Heart left ventricle (tissue), 16 donors: ENCODE results near the gene STX8. TPM values are rescaled to one million over a fixed set of nuclear protein-coding genes. Genes with fewer than 3 reads are reported as not detected.

Source experiments
- ATAC-seq, 4 donors: fragments of 200-7000 bp; cut with Tn5 transposase; one replicate each; pipeline ENCODE4 v1.9.1; 2020 to 2022; ENCODE audit warnings: moderate library complexity in 4 of 4, mild to moderate bottlenecking in 3 of 4, moderate number of reproducible peaks in 1 of 4
- DNase-seq, 5 donors: peaks; one replicate each; pipeline ENCODE4 v3.0.0-alpha.2; 2020
- H3K27ac ChIP-seq, 12 donors: fragments of 200-600 bp; sonication (generic) in 4 of 12; one replicate each; pipeline versions ENCODE4 v1.5.0 to v1.8.0; 2016 to 2022; ENCODE audit warnings: mild to moderate bottlenecking in 2 of 12
- H3K27me3 ChIP-seq, 9 donors: fragments of 200-600 bp; sonication (generic) in 2 of 9; one replicate each; pipeline versions ENCODE4 v1.5.1 to v1.8.0; 2016 to 2022; ENCODE audit warnings: mild to moderate bottlenecking in 3 of 9
- H3K36me3 ChIP-seq, 9 donors: fragments of 200-600 bp; sonication (generic) in 2 of 9; one replicate each; pipeline versions ENCODE4 v1.5.0 to v1.8.0; 2018 to 2022; ENCODE audit warnings: mild to moderate bottlenecking in 2 of 9
- H3K4me1 ChIP-seq, 12 donors: fragments of 200-600 bp; sonication (generic) in 4 of 12; one replicate each; pipeline versions ENCODE4 v1.5.0 to v1.8.0; 2016 to 2022; ENCODE audit warnings: mild to moderate bottlenecking in 3 of 12
- H3K4me3 ChIP-seq, 12 donors: fragments of 200-600 bp; sonication (generic) in 4 of 12; one replicate each; pipeline versions ENCODE4 v1.5.0 to v1.8.0; 2017 to 2022; ENCODE audit warnings: mild to moderate bottlenecking in 9 of 12, moderate library complexity in 4 of 12
- H3K9me3 ChIP-seq, 12 donors: fragments of 200-600 bp; sonication (generic) in 4 of 12; one replicate each; pipeline versions ENCODE4 v1.5.0 to v1.8.0; 2016 to 2022; ENCODE audit warnings: mild to moderate bottlenecking in 1 of 12
- POLR2A ChIP-seq, 2 donors: fragments of 450-650 bp; IDR thresholded peaks; one replicate each; pipeline ENCODE4 v1.6.1; 2017; ENCODE audit warnings: antibody characterized with exemption in 2 of 2, mild to moderate bottlenecking in 2 of 2, moderate library complexity in 2 of 2
- WGBS, 4 donors: extraction: QIAGEN DNeasy Blood & Tissue Kit in 2 of 4; methylation state at CpG; one replicate each; pipeline versions ENCODE4 v1.1.5 to v1.1.7; 2013 to 2018; 5-methylcytosine and 5-hydroxymethylcytosine counted together
- intact Hi-C, 10 donors: fragments of 100-400 bp; cut with DNase I; formaldehyde crosslinking; loops; one replicate each; pipeline versions ENCODE4 v1.11.1 to v1.14.2; 2022
- polyA plus RNA-seq, 2 donors: library from polyadenylated mRNA; stranded (reverse); fragments of 200-250 nt; gene quantifications; one replicate each; pipeline ENCODE4 v1.2.3, GENCODE V29; 2013
- total RNA-seq, 9 donors: library from RNA; depleted of rRNA in 2 of 9; stranded (reverse); fragments of >200 nt in 2 of 9; fragmentation: NEBNext Ultra II Directional in 3 of 9; extraction: Animal tissue kit (Norgen Biotek cat#: 25700) in 3 of 9; gene quantifications; one replicate each; pipeline versions ENCODE4 v1.1.0 to v1.2.4, GENCODE V29; 2016 to 2023
- TF ChIP-seq, protein P1 (sequence below), 12 donors: fragments of 200-600 bp; sonication (generic) in 4 of 12; IDR thresholded peaks; one replicate each; pipeline versions ENCODE4 v1.5.0 to v1.8.0; 2018 to 2022; ENCODE audit warnings: antibody characterized with exemption in 12 of 12, mild to moderate bottlenecking in 5 of 12
- donor health status: ischemic (EF 13 %, LVEDD 7.1; RV severe dilation, severe dysfunction).
- donor health status: healthy with polysubstance abuse.
- donor health status: DM: no; HTN: yes; CAD: no.
- donor health status: DM: no; HTN: no; CAD: no.
- donor health status: ischemic (EF 25% LVEDD 6.9; RV normal size, moderate dysfunction).
- donor health status: ischemic (EF 25% LVEDD 5.7; RV mildly dilated, moderate dysfunction).
- donor health status: healthy.
- donor health status: DM: yes; HTN: yes; CAD: no.
- donor health status: ischemic (EF 35%, LVEDD 5.7; RV mildly dilated, moderate dysfunction).
- donor health status: nonischemic (EF 11% LVEDD 7.7; RV severe dilation, severe dysfunction).
- donor health status: DM: yes; HTN: yes; CAD: no.
- donor health status: PGD.
- donor health status: ischemic (EF 29% LVEDD 5.4; RV normal size, mild dysfunction).
- donor health status: nonischemic (EF 23%, LVEDD 6.1; RV moderate dilation, normal function).

The STX8 gene
- total and polyA plus RNA-seq, 11 donors, result 43.2 to 86.0 (median 62.3) TPM

DNA sequence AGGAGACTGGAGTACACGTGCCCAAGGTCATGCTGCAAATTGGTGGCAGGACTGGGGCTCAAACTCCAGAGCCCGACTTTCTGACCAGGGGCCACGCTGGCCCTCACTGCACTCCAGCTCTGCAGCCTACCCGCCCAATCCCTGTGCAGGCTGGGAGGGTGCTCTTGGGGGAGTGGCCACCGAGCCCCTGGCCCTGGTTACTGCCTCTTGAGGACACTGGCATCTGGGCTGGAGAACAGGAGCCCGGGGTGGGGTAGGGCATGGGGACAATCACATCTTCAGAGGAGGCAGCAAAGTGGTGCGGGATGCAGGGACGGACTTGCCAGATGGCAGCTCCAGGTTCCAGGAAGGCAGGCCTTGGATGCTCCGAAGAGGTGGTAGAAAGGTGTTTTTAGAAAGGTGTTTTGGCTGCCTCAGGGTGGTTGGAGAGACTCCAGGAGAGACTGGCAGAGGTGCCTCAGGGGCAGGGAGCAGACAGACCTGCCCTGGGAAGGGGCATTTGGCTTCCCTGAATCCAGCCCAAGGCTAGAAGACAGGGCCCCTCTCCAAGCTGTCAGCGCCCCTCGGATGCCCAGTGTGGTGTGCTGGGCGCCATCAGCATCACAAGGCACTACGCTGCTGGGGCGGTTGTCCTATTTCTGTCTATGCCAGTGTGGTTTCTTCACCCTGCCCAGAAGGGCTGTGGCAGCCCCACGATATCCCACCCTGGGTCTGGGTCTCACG lies 333.7 kb downstream of the STX8 start:
- TF ChIP-seq POLR2A (IDR thresholded peaks at IDR 0.05), result no peak
- TF ChIP-seq, protein P1, sequence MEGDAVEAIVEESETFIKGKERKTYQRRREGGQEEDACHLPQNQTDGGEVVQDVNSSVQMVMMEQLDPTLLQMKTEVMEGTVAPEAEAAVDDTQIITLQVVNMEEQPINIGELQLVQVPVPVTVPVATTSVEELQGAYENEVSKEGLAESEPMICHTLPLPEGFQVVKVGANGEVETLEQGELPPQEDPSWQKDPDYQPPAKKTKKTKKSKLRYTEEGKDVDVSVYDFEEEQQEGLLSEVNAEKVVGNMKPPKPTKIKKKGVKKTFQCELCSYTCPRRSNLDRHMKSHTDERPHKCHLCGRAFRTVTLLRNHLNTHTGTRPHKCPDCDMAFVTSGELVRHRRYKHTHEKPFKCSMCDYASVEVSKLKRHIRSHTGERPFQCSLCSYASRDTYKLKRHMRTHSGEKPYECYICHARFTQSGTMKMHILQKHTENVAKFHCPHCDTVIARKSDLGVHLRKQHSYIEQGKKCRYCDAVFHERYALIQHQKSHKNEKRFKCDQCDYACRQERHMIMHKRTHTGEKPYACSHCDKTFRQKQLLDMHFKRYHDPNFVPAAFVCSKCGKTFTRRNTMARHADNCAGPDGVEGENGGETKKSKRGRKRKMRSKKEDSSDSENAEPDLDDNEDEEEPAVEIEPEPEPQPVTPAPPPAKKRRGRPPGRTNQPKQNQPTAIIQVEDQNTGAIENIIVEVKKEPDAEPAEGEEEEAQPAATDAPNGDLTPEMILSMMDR (IDR thresholded peaks at IDR 0.05), result no peak
- Histone ChIP-seq H3K4me3 (peak overlapping the region in 1 of 12 donors; percentile 7), H3K27ac (peak overlapping the region; percentile 91 to 100 (median 96)), H3K27me3 (no peaks in the 10 kb centered on the region), H3K36me3 (no peaks in the 10 kb centered on the region), H3K4me1 (peaks cover 10 to 47% (median 33%) of the 10 kb centered on the region in 12 donors), H3K9me3 (peaks cover 0 to 3% (median 0%) of the 10 kb centered on the region in 12 donors)
- intact Hi-C loops, result loop anchor here in 1 of 10 donors (2.0 to 5.0 kb wide), 2 partner anchors 50 to 221 kb away; partner anchors contain the start of gene NTN1
- 57 to 75% (median 65%) methylated on average over 7 to 16 of the region's 16 CpGs for WGBS, 4 donors
- DNase-seq (peak in 2 of 5 donors; percentile 54 to 55), ATAC-seq (peak in 3 of 4 donors; percentile 2 to 8 (median 5))

GRCh38 chr17:9241371-9241712 lies 334.3 kb downstream of the STX8 start:
- TF ChIP-seq POLR2A (IDR thresholded peaks at IDR 0.05), result no peak
- TF ChIP-seq, protein P1 (IDR thresholded peaks at IDR 0.05), result no peak
- Histone ChIP-seq H3K4me1 (peaks cover 10 to 47% (median 33%) of the 10 kb centered on the region in 12 donors), H3K27me3 (no peaks in the 10 kb centered on the region), H3K27ac (peak overlapping the region; percentile 91 to 100 (median 96)), H3K4me3 (peak overlapping the region in 1 of 12 donors; percentile 7), H3K9me3 (peaks cover 0 to 3% (median 0%) of the 10 kb centered on the region in 12 donors), H3K36me3 (no peaks in the 10 kb centered on the region)
- peak; percentile 28 to 64 (median 46) for ATAC-seq
- intact Hi-C loops, result loop anchor here in 1 of 10 donors (2.0 to 5.0 kb wide), 2 partner anchors 51 to 221 kb away; partner anchors contain the start of gene NTN1
- DNase-seq, result peak in 4 of 5 donors; percentile 51 to 75 (median 62)
- WGBS, 4 donors, result 22 to 45% (median 31%) methylated on average over 10 of the region's 10 CpGs

DNA sequence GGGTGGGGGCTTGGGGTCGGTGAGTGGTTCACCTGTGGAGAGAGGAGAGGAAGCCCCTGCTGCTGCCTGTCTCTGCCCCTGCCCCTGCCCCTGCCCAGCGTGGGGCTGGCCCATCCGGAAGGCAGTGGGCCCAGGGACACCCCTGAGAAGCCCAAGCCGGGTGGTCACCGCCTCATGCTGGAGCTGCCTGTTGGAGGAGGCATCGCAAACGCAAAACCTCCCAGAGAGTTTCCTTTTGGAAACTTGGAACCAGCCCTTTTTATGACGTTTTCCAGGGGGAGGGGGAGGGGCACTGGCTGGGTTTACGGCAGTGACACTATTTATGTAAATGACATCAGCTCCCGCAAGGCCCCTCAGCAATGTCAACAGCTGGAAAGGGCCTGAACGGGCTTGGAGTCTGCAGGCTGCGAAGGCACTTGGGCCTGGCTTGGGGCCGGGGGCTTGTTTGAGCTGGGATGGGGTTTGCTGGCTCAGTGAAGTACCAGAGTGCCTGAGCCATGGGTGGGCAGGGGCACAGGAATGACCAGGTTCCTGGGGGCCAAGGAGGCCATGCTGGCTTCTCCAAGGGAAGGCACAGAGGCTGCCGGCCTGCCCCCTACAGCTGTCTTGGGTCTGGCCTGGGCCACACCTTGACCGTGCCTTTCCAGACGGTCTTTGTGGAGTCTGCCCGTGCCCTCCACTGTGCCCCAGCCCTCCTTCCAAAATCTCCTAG lies 334.8 kb downstream of the STX8 start:
- H3K27ac ChIP-seq, result peak overlapping the region; percentile 91 to 100 (median 96)
- DNase-seq (peak; percentile 79 to 92 (median 90)), ATAC-seq (peak; percentile 69 to 87 (median 79))
- TF ChIP-seq, protein P1 (IDR thresholded peaks at IDR 0.05), result peak in 1 of 12 donors; percentile 6
- TF ChIP-seq POLR2A (IDR thresholded peaks at IDR 0.05), result peak in 1 of 2 donors; percentile 27
- H3K4me3 ChIP-seq, result peak overlapping the region; percentile 19 to 81 (median 65)
- intact Hi-C loops, result loop anchor here in 1 of 10 donors (2.0 to 5.0 kb wide), 2 partner anchors 51 to 220 kb away; partner anchors contain the start of gene NTN1
- 24 to 33% (median 27%) methylated on average over 12 to 17 of the region's 17 CpGs for WGBS, 4 donors
- H3K36me3 ChIP-seq, result no peaks in the 10 kb centered on the region
- peaks cover 10 to 47% (median 33%) of the 10 kb centered on the region in 12 donors for H3K4me1 ChIP-seq
- H3K27me3 ChIP-seq, result no peaks in the 10 kb centered on the region
- peaks cover 0 to 3% (median 0%) of the 10 kb centered on the region in 12 donors for H3K9me3 ChIP-seq
